ENCODE measurements around the gene ID3. TPM values are rescaled to one million over a fixed set of nuclear protein-coding genes. Genes with fewer than 3 reads are reported as not detected.
A peak's percentile ranks its signal among the peaks of the same experiment; 100 is the strongest.

Gene ID3
- total and polyA plus RNA-seq, 2 of the 8 experiments (the other 6 are each of a cell fraction or from before 2014, with no cell fraction given): 240 to 304 TPM

DNA sequence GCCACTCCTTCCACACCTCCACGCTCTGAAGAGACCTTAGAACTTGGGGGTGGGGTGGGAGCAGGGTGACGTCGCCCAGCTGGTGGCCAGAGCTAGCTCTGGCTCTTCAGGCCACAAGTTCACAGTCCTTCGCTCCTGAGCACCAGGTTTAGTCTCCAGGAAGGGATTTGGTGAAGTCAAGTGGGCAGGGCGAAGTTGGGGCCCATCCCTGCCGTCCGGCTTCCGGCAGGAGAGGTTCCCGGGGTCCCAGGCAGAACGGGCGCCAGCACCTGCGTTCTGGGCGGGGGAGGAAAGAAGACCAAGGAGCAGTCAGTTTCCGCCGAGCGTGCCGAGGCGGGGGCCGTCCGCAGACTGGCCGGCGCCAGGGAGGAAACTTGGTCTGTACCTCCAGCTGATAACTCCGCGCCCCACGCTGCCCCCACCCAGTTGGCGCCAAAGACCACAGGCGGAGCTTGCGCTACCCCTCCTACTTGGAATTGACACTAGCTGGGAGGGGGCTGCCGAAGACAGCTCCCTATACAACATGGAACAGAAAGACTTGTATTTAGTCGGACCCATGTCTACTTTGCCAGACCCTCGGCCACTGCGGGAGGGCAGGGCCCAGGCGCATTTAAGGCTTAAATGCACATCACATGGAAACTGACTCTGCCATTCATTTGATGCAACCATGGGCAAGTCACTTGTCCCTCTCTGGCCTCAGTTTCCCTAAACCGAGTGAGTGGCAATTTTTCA, 995 bp downstream of the ID3 start:
- peaks cover 25 to 39% (median 32%) of the 10 kb centered on the region in 4 experiments for H3K4me1 ChIP-seq (replicated peaks in 1 of 4; ENCODE audit: control insufficient read depth in 3 of 4, insufficient read depth in 4 of 4, low read length in 3 of 4)
- H4K20me1 ChIP-seq (replicated peaks in 1 of 2; ENCODE audit: control insufficient read depth in 1 of 2, insufficient read depth in 2 of 2, low read length in 2 of 2): peaks cover 5 to 13% of the 10 kb centered on the region in 2 experiments
- FAIRE-seq (no peak), DNase-seq (ENCODE audit: low read depth in 1 of 2, low spot score in 2 of 2) (no peak)
- H2BK5ac ChIP-seq (ENCODE audit: low read depth, low read length): peak overlapping the region; percentile 74; the same call in 1 of the 2 replicates
- H4K5ac ChIP-seq (ENCODE audit: insufficient read length, low read depth, low read length): no peak overlapping the region
- H3K56ac ChIP-seq (replicated peaks; ENCODE audit: insufficient read length, low read depth, low read length): no peak overlapping the region
- peak overlapping the region; percentile 29; the same call in 1 of the 2 replicates for H2BK12ac ChIP-seq (ENCODE audit: low read depth, low read length)
- peaks cover 0 to 6% (median 0%) of the 10 kb centered on the region in 4 experiments; a peak in 2 of 7 replicates for H3K27me3 ChIP-seq (replicated peaks in 1 of 4; ENCODE audit: control insufficient read depth in 3 of 4, extremely low read depth in 1 of 4, insufficient read depth in 3 of 4, low read length in 3 of 4)
- 2% methylated on average over 26 of the region's 34 CpGs; no CpG with 5 or more reads in 1 of the 2 experiments for WGBS, 2 experiments (ENCODE audit: extremely low coverage in 1 of 2, insufficient coverage in 1 of 2, insufficient read length in 1 of 2, insufficient replicate concordance in 2 of 2, low coverage in 1 of 2, low lambda C conversion rate in 2 of 2, missing lambda C conversion rate in 1 of 2)
- no peak overlapping the region for H2AFZ ChIP-seq (ENCODE audit: low read length)
- H3K27ac ChIP-seq (ENCODE audit: low read depth, low read length): peak overlapping the region; percentile 39; the same call in 1 of the 2 replicates
- H3K9ac ChIP-seq (replicated peaks in 1 of 4; ENCODE audit: extremely low read depth in 1 of 4, low read depth in 3 of 4, low read length in 3 of 4): peak overlapping the region; percentile 63 to 80 (median 76)
- peak overlapping the region; percentile 87 to 98 for H3K4me2 ChIP-seq (ENCODE audit: insufficient read depth in 1 of 2, low read depth in 2 of 2, low read length in 2 of 2)
- CTCF ChIA-PET (ENCODE audit: partially characterized antibody): interaction anchor here (1.0 to 21.9 kb wide), 12 partner anchors 13 to 133 kb away, joined by 3 to 706 read pairs (median 4); partner anchors contain the start of gene RPL11
- H3K36me3 ChIP-seq (ENCODE audit: control insufficient read depth in 2 of 4, insufficient read depth in 4 of 4, low read length in 3 of 4): peaks cover 0 to 19% (median 0%) of the 10 kb centered on the region in 4 experiments; a peak in 5 of 8 replicates
- H2BK15ac ChIP-seq (ENCODE audit: low read length): no peak overlapping the region
- peak overlapping the region; percentile 66; the same call in 1 of the 2 replicates for H4K8ac ChIP-seq (ENCODE audit: extremely low read depth, insufficient read depth, low read length)
- no peak overlapping the region for H3K23ac ChIP-seq (ENCODE audit: insufficient read length)
- H2BK20ac ChIP-seq (ENCODE audit: low read length): no peak overlapping the region
- peak overlapping the region; percentile 66 to 98 (median 94) for H3K4me3 ChIP-seq (ENCODE audit: extremely low read depth in 1 of 4, insufficient read depth in 2 of 4, low read depth in 3 of 4, low read length in 4 of 4)
- H2AK5ac ChIP-seq (ENCODE audit: low read depth, low read length): no peak overlapping the region
- H2BK120ac ChIP-seq (replicated peaks; ENCODE audit: low read depth, low read length): no peak overlapping the region
- peak overlapping the region; percentile 93; the same call in 1 of the 2 replicates for H3K18ac ChIP-seq (ENCODE audit: extremely low read depth, low read length)
- POLR2A ChIA-PET (ENCODE audit: partially characterized antibody): interaction anchor here (0.5 to 20.4 kb wide), 22 partner anchors 8 to 609 kb away, joined by 3 to 547 read pairs (median 5); partner anchors contain the start of genes HNRNPR and RPL11
- no peak overlapping the region for H4K91ac ChIP-seq (replicated peaks; ENCODE audit: insufficient read length, low read length)
- no peak overlapping the region for H3K4ac ChIP-seq (replicated peaks; ENCODE audit: insufficient read length, low read depth, low read length)
- H3K23me2 ChIP-seq (ENCODE audit: low read depth, low read length): peaks cover 28% of the 10 kb centered on the region
- H3K14ac ChIP-seq (ENCODE audit: insufficient read length): no peak overlapping the region
- H3K79me2 ChIP-seq (ENCODE audit: control insufficient read depth in 1 of 2, insufficient read depth in 2 of 2, low read length in 2 of 2): peaks cover 4 to 20% of the 10 kb centered on the region in 2 experiments
- no peaks in the 10 kb centered on the region; the same call in 1 of the 2 replicates for H3K79me1 ChIP-seq (ENCODE audit: low read depth, low read length)
- H3K9me3 ChIP-seq (ENCODE audit: insufficient read depth in 2 of 2, low read depth in 1 of 2, low read length in 1 of 2): no peaks in the 10 kb centered on the region
- peak; percentile 44 for TF ChIP-seq TAF7 (optimal IDR thresholded peaks at IDR 0.05; ENCODE audit: borderline replicate concordance, low read depth, low read length)
- no peak for TF ChIP-seq RBBP5 (IDR thresholded peaks at IDR 0.05; ENCODE audit: borderline replicate concordance, low read depth, low read length)
- peak; percentile 48; the same call in 1 of the 2 replicates for TF ChIP-seq TAF1 (IDR thresholded peaks at IDR 0.05; ENCODE audit: low read depth, low read length)
- no peak for TF ChIP-seq FOSL1 (IDR thresholded peaks at IDR 0.05; ENCODE audit: insufficient read depth, low read depth, low read length)
- TF ChIP-seq TCF12 (IDR thresholded peaks at IDR 0.05; ENCODE audit: low read depth, low read length): no peak
- no peak for TF ChIP-seq SRF (IDR thresholded peaks at IDR 0.05; ENCODE audit: low read depth, low read length)
- TF ChIP-seq CEBPB (IDR thresholded peaks at IDR 0.05; ENCODE audit: low read depth, low read length): no peak
- TF ChIP-seq, protein P1, sequence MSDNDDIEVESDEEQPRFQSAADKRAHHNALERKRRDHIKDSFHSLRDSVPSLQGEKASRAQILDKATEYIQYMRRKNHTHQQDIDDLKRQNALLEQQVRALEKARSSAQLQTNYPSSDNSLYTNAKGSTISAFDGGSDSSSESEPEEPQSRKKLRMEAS (IDR thresholded peaks at IDR 0.05): peak; percentile 33; the same call in 1 of the 2 replicates
- TF ChIP-seq MAFK (IDR thresholded peaks at IDR 0.05; ENCODE audit: low read depth, low read length): no peak
- TF ChIP-seq BRCA1 (IDR thresholded peaks at IDR 0.05; ENCODE audit: low read depth, low read length): no peak
- no peak for TF ChIP-seq CHD1 (IDR thresholded peaks at IDR 0.05; ENCODE audit: low read depth, low read length)
- TF ChIP-seq PHF8 (conservative IDR thresholded peaks at IDR 0.05; ENCODE audit: low read depth, low read length): no peak

Data from H1 (cell line).